Measurements from ENCODE around the gene UCKL1. TPM values are rescaled to one million over a fixed set of nuclear protein-coding genes. Genes with fewer than 3 reads are reported as not detected.

The UCKL1 gene
- total RNA-seq, 6 experiments from 2014 or later = 13.1 to 28.5 (median 16.9) TPM

- no peaks in the 10 kb centered on the region for H3K9me3 ChIP-seq
- peaks cover 0 to 22% (median 3%) of the 10 kb centered on the region in 4 donors for H3K4me1 ChIP-seq
- WGBS (ENCODE audit: insufficient coverage, low coverage, low lambda C conversion rate, missing lambda C conversion rate) = 68% methylated on average over 8 of the region's 11 CpGs
- TF ChIP-seq CTCF (IDR thresholded peaks at IDR 0.05) (no peak), POLR2A (IDR thresholded peaks at IDR 0.05) (no peak)
- DNase-seq (no peak), ATAC-seq (no peak)
- H3K36me3 ChIP-seq = no peaks in the 10 kb centered on the region
- intact Hi-C loops (cut with DNase I) = no loop called here
- no peak overlapping the region for H3K4me3 ChIP-seq
- H3K27ac ChIP-seq = no peak overlapping the region
- no peaks in the 10 kb centered on the region for H3K27me3 ChIP-seq
Observed at GRCh38 chr20:63903796-63904561, 52.2 kb downstream of the UCKL1 start.

- peaks cover 0 to 3% (median 0%) of the 10 kb centered on the region in 4 donors for H3K36me3 ChIP-seq
- 68% methylated on average over 3 of the region's 3 CpGs for WGBS (ENCODE audit: insufficient coverage, low coverage, low lambda C conversion rate, missing lambda C conversion rate)
- DNase-seq (no peak), ATAC-seq (no peak)
- intact Hi-C loops (cut with DNase I) = no loop called here
- H3K27me3 ChIP-seq = no peaks in the 10 kb centered on the region
- TF ChIP-seq CTCF (IDR thresholded peaks at IDR 0.05) = no peak
- TF ChIP-seq POLR2A (IDR thresholded peaks at IDR 0.05) = no peak
- peaks cover 0 to 30% (median 9%) of the 10 kb centered on the region in 4 donors for H3K4me1 ChIP-seq
- H3K9me3 ChIP-seq = no peaks in the 10 kb centered on the region
- no peak overlapping the region for H3K27ac ChIP-seq
- H3K4me3 ChIP-seq = no peak overlapping the region
Observed at GRCh38 chr20:63900413-63900812, 55.8 kb downstream of the UCKL1 start.

GRCh38 chr20:63898882-63899558, 57.2 kb downstream of the UCKL1 start:
- 70% methylated on average over 10 of the region's 10 CpGs for WGBS (ENCODE audit: insufficient coverage, low coverage, low lambda C conversion rate, missing lambda C conversion rate)
- intact Hi-C loops (cut with DNase I) = no loop called here
- no peaks in the 10 kb centered on the region for H3K27me3 ChIP-seq
- TF ChIP-seq CTCF (IDR thresholded peaks at IDR 0.05) = no peak
- TF ChIP-seq POLR2A (IDR thresholded peaks at IDR 0.05) = no peak
- H3K27ac ChIP-seq = no peak overlapping the region
- DNase-seq (no peak), ATAC-seq (no peak)
- H3K36me3 ChIP-seq = peaks cover 0 to 3% (median 0%) of the 10 kb centered on the region in 4 donors
- no peaks in the 10 kb centered on the region for H3K9me3 ChIP-seq
- H3K4me1 ChIP-seq = peaks cover 0 to 32% (median 9%) of the 10 kb centered on the region in 4 donors
- no peak overlapping the region for H3K4me3 ChIP-seq

- TF ChIP-seq CTCF (IDR thresholded peaks at IDR 0.05) (no peak), POLR2A (IDR thresholded peaks at IDR 0.05) (no peak)
- no peak for ATAC-seq
- no peak overlapping the region for H3K4me3 ChIP-seq
- H3K4me1 ChIP-seq = peaks cover 0 to 37% (median 9%) of the 10 kb centered on the region in 4 donors
- DNase-seq = no peak
- H3K27ac ChIP-seq = no peak overlapping the region
- intact Hi-C loops (cut with DNase I) = no loop called here
- H3K9me3 ChIP-seq = no peaks in the 10 kb centered on the region
- WGBS (ENCODE audit: insufficient coverage, low coverage, low lambda C conversion rate, missing lambda C conversion rate) = 78% methylated on average over 6 of the region's 6 CpGs
- peaks cover 0 to 3% (median 0%) of the 10 kb centered on the region in 4 donors for H3K36me3 ChIP-seq
- H3K27me3 ChIP-seq = no peaks in the 10 kb centered on the region
Observed at GRCh38 chr20:63897978-63898561, 58.1 kb downstream of the UCKL1 start.
